ENCODE measurements around the gene RNF135. TPM values are rescaled to one million over a fixed set of nuclear protein-coding genes. Genes with fewer than 3 reads are reported as not detected.
A peak's percentile ranks its signal among the peaks of the same experiment; 100 is the strongest.
"Not testable (repeated sequence)": the region's sequence is repeated elsewhere in the genome, so short reads cannot be mapped to it uniquely, and the experiment has no call there.

RNF135 gene
- total and polyA plus RNA-seq, 10 of the 15 experiments (the other 5 are each of a cell fraction or from before 2014, with no cell fraction given): 12.7 to 28.0 (median 18.7) TPM

- ChIA-PET RAD21 (ENCODE audit: unreplicated experiment) (interaction anchor here (0.7 to 1.5 kb wide), 3 partner anchors 35 to 248 kb away, joined by 3 to 5 read pairs (median 3); partner anchors contain the start of gene TEFM), SMC1A (ENCODE audit: uncharacterized antibody, unreplicated experiment) (interaction anchor here (0.6 to 1.3 kb wide), 4 partner anchors 27 to 935 kb away, joined by 3 to 4 read pairs (median 3); no protein-coding TSS in a partner anchor), CTCF (interaction anchor here (0.6 to 1.6 kb wide), 5 partner anchors 9 to 1037 kb away, joined by 3 to 4 read pairs (median 3); no protein-coding TSS in a partner anchor), POLR2A (interaction anchor here (0.7 to 1.7 kb wide), 2 partner anchors 9 to 838 kb away, joined by 3 read pairs; no protein-coding TSS in a partner anchor)
- 20% methylated on average over 13 of the region's 13 CpGs for WGBS (ENCODE audit: insufficient coverage, insufficient replicate concordance, low lambda C conversion rate, missing lambda C conversion rate)
- Histone ChIP-seq H3K4me2 (ENCODE audit: control insufficient read depth, insufficient read depth) (peak overlapping the region; percentile 28; the same call in 1 of the 2 replicates), H3K27ac (ENCODE audit: control insufficient read depth, insufficient read depth) (peak overlapping the region; percentile 65), H3K4me1 (ENCODE audit: control insufficient read depth, insufficient read depth, low read length) (peaks cover 15% of the 10 kb centered on the region), H2AFZ (ENCODE audit: control insufficient read depth, low read depth, low read length) (peak overlapping the region; percentile 30; the same call in 1 of the 2 replicates), H3K79me2 (ENCODE audit: control insufficient read depth, insufficient read depth, low read length) (peaks cover 18% of the 10 kb centered on the region)
- H3K36me3 ChIP-seq (ENCODE audit: control insufficient read depth in 2 of 2, insufficient read depth in 2 of 2, low read length in 1 of 2); H3K9me3 ChIP-seq (replicated peaks; ENCODE audit: control insufficient read depth, insufficient read depth, low read length); DNase-seq (ENCODE audit: low read depth, low spot score); H4K20me1 ChIP-seq (ENCODE audit: control insufficient read depth, insufficient read depth); H3K27me3 ChIP-seq (replicated peaks in 1 of 2; ENCODE audit: control insufficient read depth in 2 of 2, insufficient read depth in 2 of 2, low read length in 1 of 2); in situ Hi-C loops (cut with MboI); H3K9ac ChIP-seq (ENCODE audit: control insufficient read depth, insufficient read depth, low read length); intact Hi-C loops (cut with micrococcal nuclease; ENCODE audit: unreplicated experiment); ATAC-seq; H3K4me3 ChIP-seq; FAIRE-seq; BruUV-seq (replicated peaks): not testable (repeated sequence)
- TF ChIP-seq BHLHE40 (IDR thresholded peaks at IDR 0.05; ENCODE audit: borderline replicate concordance in 1 of 2, low read depth in 2 of 2, low read length in 1 of 2) (peak in 1 of 2 experiments; percentile 46; a peak in 1 of 4 replicates), SMARCA5 (IDR thresholded peaks at IDR 0.05) (0 out of 2 replicates have a peak, but pooled peaks have one; percentile 41), EGR1 (IDR thresholded peaks at IDR 0.05; ENCODE audit: borderline replicate concordance in 1 of 2, low read depth in 2 of 2, low read length in 2 of 2) (peak in 1 of 2 experiments; percentile 35; a peak in 1 of 3 replicates)
- TF ChIP-seq, protein P1, sequence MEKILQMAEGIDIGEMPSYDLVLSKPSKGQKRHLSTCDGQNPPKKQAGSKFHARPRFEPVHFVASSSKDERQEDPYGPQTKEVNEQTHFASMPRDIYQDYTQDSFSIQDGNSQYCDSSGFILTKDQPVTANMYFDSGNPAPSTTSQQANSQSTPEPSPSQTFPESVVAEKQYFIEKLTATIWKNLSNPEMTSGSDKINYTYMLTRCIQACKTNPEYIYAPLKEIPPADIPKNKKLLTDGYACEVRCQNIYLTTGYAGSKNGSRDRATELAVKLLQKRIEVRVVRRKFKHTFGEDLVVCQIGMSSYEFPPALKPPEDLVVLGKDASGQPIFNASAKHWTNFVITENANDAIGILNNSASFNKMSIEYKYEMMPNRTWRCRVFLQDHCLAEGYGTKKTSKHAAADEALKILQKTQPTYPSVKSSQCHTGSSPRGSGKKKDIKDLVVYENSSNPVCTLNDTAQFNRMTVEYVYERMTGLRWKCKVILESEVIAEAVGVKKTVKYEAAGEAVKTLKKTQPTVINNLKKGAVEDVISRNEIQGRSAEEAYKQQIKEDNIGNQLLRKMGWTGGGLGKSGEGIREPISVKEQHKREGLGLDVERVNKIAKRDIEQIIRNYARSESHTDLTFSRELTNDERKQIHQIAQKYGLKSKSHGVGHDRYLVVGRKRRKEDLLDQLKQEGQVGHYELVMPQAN (conservative IDR thresholded peaks at IDR 0.05): 0 out of 2 replicates have a peak, but pooled peaks have one; percentile 27
Observed at GRCh38 chr17:30967911-30968310, 2.9 kb upstream of the RNF135 start.

Measured in GM12878 (cell line).